ENCODE results near the gene TMOD2. TPM values are rescaled to one million over a fixed set of nuclear protein-coding genes. Genes with fewer than 3 reads are reported as not detected.

The TMOD2 gene
- total and polyA plus RNA-seq, 2 experiments from 2014 or later: 3.0 to 5.9 TPM

DNA sequence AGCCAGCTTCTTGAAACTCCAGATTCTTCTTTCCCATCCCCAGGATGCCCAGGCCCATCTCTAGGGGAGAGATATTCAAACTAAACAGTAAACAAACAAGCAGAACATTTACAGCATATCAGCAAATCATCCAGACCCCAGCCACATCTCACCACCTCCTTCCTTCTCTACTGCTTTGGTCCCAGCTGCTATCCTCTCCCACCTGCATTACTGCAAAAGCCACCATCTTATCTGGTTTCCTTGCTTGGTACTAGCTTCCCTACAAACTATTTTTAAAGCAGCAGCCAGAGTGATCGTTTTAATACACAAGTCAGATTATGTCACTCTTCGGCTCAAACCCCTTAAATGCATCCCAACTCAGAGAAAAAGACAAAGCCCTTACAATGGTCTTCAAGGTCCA, 18.8 kb upstream of the TMOD2 start (continued):
- TF ChIP-seq, protein P1, sequence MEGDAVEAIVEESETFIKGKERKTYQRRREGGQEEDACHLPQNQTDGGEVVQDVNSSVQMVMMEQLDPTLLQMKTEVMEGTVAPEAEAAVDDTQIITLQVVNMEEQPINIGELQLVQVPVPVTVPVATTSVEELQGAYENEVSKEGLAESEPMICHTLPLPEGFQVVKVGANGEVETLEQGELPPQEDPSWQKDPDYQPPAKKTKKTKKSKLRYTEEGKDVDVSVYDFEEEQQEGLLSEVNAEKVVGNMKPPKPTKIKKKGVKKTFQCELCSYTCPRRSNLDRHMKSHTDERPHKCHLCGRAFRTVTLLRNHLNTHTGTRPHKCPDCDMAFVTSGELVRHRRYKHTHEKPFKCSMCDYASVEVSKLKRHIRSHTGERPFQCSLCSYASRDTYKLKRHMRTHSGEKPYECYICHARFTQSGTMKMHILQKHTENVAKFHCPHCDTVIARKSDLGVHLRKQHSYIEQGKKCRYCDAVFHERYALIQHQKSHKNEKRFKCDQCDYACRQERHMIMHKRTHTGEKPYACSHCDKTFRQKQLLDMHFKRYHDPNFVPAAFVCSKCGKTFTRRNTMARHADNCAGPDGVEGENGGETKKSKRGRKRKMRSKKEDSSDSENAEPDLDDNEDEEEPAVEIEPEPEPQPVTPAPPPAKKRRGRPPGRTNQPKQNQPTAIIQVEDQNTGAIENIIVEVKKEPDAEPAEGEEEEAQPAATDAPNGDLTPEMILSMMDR (conservative IDR thresholded peaks at IDR 0.05; ENCODE audit: low read depth in 2 of 2): no peak

- Histone ChIP-seq H3K4me2 (no peak overlapping the region), H2AFZ (no peak overlapping the region), H3F3A (replicated peaks; ENCODE audit: low read depth) (no peaks in the 10 kb centered on the region), H3K27ac (ENCODE audit: low read depth) (no peak overlapping the region), H3K4me3 (no peak overlapping the region), H3K79me2 (replicated peaks; ENCODE audit: insufficient read depth) (no peaks in the 10 kb centered on the region), H3K36me3 (ENCODE audit: insufficient read depth) (no peaks in the 10 kb centered on the region), H3K4me1 (ENCODE audit: insufficient read depth) (peaks cover 12% of the 10 kb centered on the region), H3K9me2 (ENCODE audit: insufficient read depth) (no peaks in the 10 kb centered on the region), H3K27me3 (ENCODE audit: insufficient read depth) (peaks cover 42% of the 10 kb centered on the region), H4K20me1 (replicated peaks; ENCODE audit: insufficient read depth) (no peaks in the 10 kb centered on the region)
- DNase-seq (ENCODE audit: low spot score): no peak
- no peak overlapping the region for H3K4me3 Mint-ChIP-seq
- H3K27ac Mint-ChIP-seq: no peak overlapping the region
- H3K4me1 Mint-ChIP-seq: peaks cover 20% of the 10 kb centered on the region
- ATAC-seq: no peak
- H3K36me3 Mint-ChIP-seq (ENCODE audit: low read depth): no peaks in the 10 kb centered on the region; the same call in 2 of the 3 replicates
- TF ChIP-seq, protein P1 (conservative IDR thresholded peaks at IDR 0.05; ENCODE audit: low read depth in 2 of 2): peak in 1 of 2 experiments; percentile 33; a peak in 2 of 4 replicates
- no peak for TF ChIP-seq POLR2AphosphoS5 (IDR thresholded peaks at IDR 0.05; ENCODE audit: low read depth)
- peaks cover 22% of the 10 kb centered on the region for H3K27me3 Mint-ChIP-seq (ENCODE audit: insufficient read depth, low read depth, poor library complexity)
- no peaks in the 10 kb centered on the region; the same call in 2 of the 3 replicates for H3K9me3 Mint-ChIP-seq
Measured at GRCh38 chr15:51735228-51736010, 16.0 kb upstream of the TMOD2 start.

DNA sequence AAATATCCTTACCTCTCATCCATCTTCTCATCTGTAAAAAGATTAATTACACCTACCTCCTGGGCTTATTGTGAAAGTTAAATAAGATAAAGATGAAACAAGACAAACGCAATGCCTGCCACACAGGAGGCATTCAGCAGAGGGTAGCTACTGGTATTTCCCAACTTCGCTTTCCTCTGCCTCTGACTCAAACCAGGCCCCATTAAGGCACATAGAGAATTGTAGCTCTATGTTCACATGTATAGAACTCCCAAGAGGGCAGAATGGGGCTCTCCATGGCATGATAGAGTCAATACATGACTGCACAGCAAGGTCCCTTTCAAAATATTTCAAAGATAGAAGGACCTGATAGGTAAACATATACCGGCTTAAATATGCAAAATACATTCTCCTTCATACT, 15.3 kb upstream of the TMOD2 start:
- Histone ChIP-seq H3K9me2 (ENCODE audit: insufficient read depth) (no peaks in the 10 kb centered on the region), H3F3A (replicated peaks; ENCODE audit: low read depth) (no peaks in the 10 kb centered on the region), H3K4me1 (ENCODE audit: insufficient read depth) (peaks cover 12% of the 10 kb centered on the region), H3K27me3 (ENCODE audit: insufficient read depth) (peaks cover 42% of the 10 kb centered on the region), H3K27ac (ENCODE audit: low read depth) (no peak overlapping the region), H3K4me3 (no peak overlapping the region), H3K4me2 (peak overlapping the region; percentile 88; the same call in 1 of the 2 replicates), H3K79me2 (replicated peaks; ENCODE audit: insufficient read depth) (no peaks in the 10 kb centered on the region), H2AFZ (no peak overlapping the region), H4K20me1 (replicated peaks; ENCODE audit: insufficient read depth) (no peaks in the 10 kb centered on the region), H3K36me3 (ENCODE audit: insufficient read depth) (no peaks in the 10 kb centered on the region)
- Mint-ChIP-seq H3K27ac (no peak overlapping the region), H3K4me1 (peaks cover 23% of the 10 kb centered on the region), H3K36me3 (ENCODE audit: low read depth) (no peaks in the 10 kb centered on the region; the same call in 2 of the 3 replicates), H3K4me3 (peak overlapping the region; percentile 75), H3K9me3 (no peaks in the 10 kb centered on the region; the same call in 2 of the 3 replicates), H3K27me3 (ENCODE audit: insufficient read depth, low read depth, poor library complexity) (peaks cover 22% of the 10 kb centered on the region)
- ATAC-seq: no peak
- TF ChIP-seq EZH2phosphoT487 (IDR thresholded peaks at IDR 0.05; ENCODE audit: unreplicated experiment): no peak
- TF ChIP-seq CREB1 (CRISPR knock-in tag; IDR thresholded peaks at IDR 0.05; ENCODE audit: low read depth): no peak
- no peak for TF ChIP-seq NANOG (IDR thresholded peaks at IDR 0.05; ENCODE audit: borderline replicate concordance)
- TF ChIP-seq, protein P2, sequence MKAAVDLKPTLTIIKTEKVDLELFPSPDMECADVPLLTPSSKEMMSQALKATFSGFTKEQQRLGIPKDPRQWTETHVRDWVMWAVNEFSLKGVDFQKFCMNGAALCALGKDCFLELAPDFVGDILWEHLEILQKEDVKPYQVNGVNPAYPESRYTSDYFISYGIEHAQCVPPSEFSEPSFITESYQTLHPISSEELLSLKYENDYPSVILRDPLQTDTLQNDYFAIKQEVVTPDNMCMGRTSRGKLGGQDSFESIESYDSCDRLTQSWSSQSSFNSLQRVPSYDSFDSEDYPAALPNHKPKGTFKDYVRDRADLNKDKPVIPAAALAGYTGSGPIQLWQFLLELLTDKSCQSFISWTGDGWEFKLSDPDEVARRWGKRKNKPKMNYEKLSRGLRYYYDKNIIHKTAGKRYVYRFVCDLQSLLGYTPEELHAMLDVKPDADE (IDR thresholded peaks at IDR 0.05): no peak
- TF ChIP-seq, protein P1 (conservative IDR thresholded peaks at IDR 0.05; ENCODE audit: low read depth in 2 of 2): no peak
- no peak for TF ChIP-seq EZH2 (IDR thresholded peaks at IDR 0.05; ENCODE audit: low read depth, unreplicated experiment)
- TF ChIP-seq ZNF331 (CRISPR knock-in tag; IDR thresholded peaks at IDR 0.05; ENCODE audit: low read depth): no peak
- TF ChIP-seq ZNF114 (CRISPR knock-in tag; IDR thresholded peaks at IDR 0.05): no peak
- TF ChIP-seq STAT1 (IDR thresholded peaks at IDR 0.05; ENCODE audit: unreplicated experiment): no peak
- TF ChIP-seq JUNB (IDR thresholded peaks at IDR 0.05; ENCODE audit: unreplicated experiment): no peak
- no peak for DNase-seq (ENCODE audit: low spot score)
